HepG2 (cell line): ENCODE measurements around the gene TRIM15. TPM values are rescaled to one million over a fixed set of nuclear protein-coding genes. Genes with fewer than 3 reads are reported as not detected.
A peak's percentile ranks its signal among the peaks of the same experiment; 100 is the strongest.

Experiments used
- AGO2 ChIP-seq: fragments of 200-400 bp; formaldehyde crosslinking; optimal IDR thresholded peaks from 2 replicates; pipeline ENCODE3; 2017; ENCODE audit warnings: mild to moderate bottlenecking, low read depth, low read length, moderate library complexity
- BORCS8-MEF2B ChIP-seq: sonication (generic); formaldehyde crosslinking; IDR thresholded peaks from 2 replicates; pipeline ENCODE4 v1.8.0; 2022; ENCODE audit warnings: mild to moderate bottlenecking, missing genetic modification reagents
- GTF3A ChIP-seq: sonication (generic); formaldehyde crosslinking; conservative IDR thresholded peaks from 2 replicates; pipeline ENCODE4 v1.4.0; 2020; ENCODE audit warnings: mild to moderate bottlenecking, missing genetic modification reagents
- HDAC2 ChIP-seq: sonication (generic); formaldehyde crosslinking; IDR thresholded peaks from 2 replicates; pipeline ENCODE4 v1.4.0; 2020; ENCODE audit warnings: missing genetic modification reagents
- HNF1A ChIP-seq, 2 experiments: sonication (generic) in 1 of 2; formaldehyde crosslinking in 1 of 2; IDR thresholded peaks; 2 replicates each; pipeline versions ENCODE4 v1.4.0 to v1.6.1; 2016 to 2020; ENCODE audit warnings: borderline replicate concordance in 1 of 2, low read depth in 1 of 2, mild to moderate bottlenecking in 1 of 2, missing genetic modification reagents in 1 of 2
- HOXA9 ChIP-seq: sonication (generic); formaldehyde crosslinking; IDR thresholded peaks from 2 replicates; pipeline ENCODE4 v1.8.1; 2022; ENCODE audit warnings: missing genetic modification reagents, mild to moderate bottlenecking, moderate library complexity, borderline replicate concordance
- KMT2A ChIP-seq: sonication (generic); formaldehyde crosslinking; IDR thresholded peaks from 2 replicates; pipeline ENCODE4 v1.4.0; 2020; ENCODE audit warnings: missing genetic modification reagents
- MEIS2 ChIP-seq: sonication (generic); formaldehyde crosslinking; IDR thresholded peaks from 2 replicates; pipeline ENCODE4 v1.9.0; 2021; ENCODE audit warnings: mild to moderate bottlenecking, missing genetic modification reagents
- NR2F6 ChIP-seq, 2 experiments: IDR thresholded peaks; 2 replicates each; pipeline ENCODE4 v1.6.1; 2016; ENCODE audit warnings: antibody characterized with exemption in 1 of 2, mild to moderate bottlenecking in 1 of 2
- PHF20 ChIP-seq: sonication (generic); formaldehyde crosslinking; IDR thresholded peaks from 2 replicates; pipeline ENCODE4 v1.5.0; 2020; ENCODE audit warnings: mild to moderate bottlenecking, missing genetic modification reagents
- PHF8 ChIP-seq: sonication (generic); formaldehyde crosslinking; IDR thresholded peaks from 2 replicates; pipeline ENCODE4 v1.5.0; 2020; ENCODE audit warnings: missing genetic modification reagents
- RNF2 ChIP-seq: fragments of 450-650 bp; conservative IDR thresholded peaks from 2 replicates; pipeline ENCODE4 v1.6.1; 2016; ENCODE audit warnings: low read depth
- SOX6 ChIP-seq, 2 experiments: fragments of 450-650 bp in 1 of 2; sonication (generic) in 1 of 2; formaldehyde crosslinking in 1 of 2; IDR thresholded peaks; 2 replicates each; pipeline versions ENCODE4 v1.4.0 to v1.6.1; 2017 to 2020; ENCODE audit warnings: antibody characterized with exemption in 1 of 2, mild to moderate bottlenecking in 1 of 2, missing genetic modification reagents in 1 of 2
- SP140L ChIP-seq: sonication (generic); formaldehyde crosslinking; IDR thresholded peaks from 2 replicates; pipeline ENCODE4 v1.4.0; 2020; ENCODE audit warnings: missing genetic modification reagents, borderline replicate concordance
- YEATS2 ChIP-seq: sonication (generic); formaldehyde crosslinking; IDR thresholded peaks from 2 replicates; pipeline ENCODE4 v1.4.0; 2020; ENCODE audit warnings: missing genetic modification reagents, borderline replicate concordance
- ZBTB7A ChIP-seq: sonication (generic); formaldehyde crosslinking; IDR thresholded peaks from 2 replicates; pipeline ENCODE4 v1.8.0; 2022; ENCODE audit warnings: mild to moderate bottlenecking, missing genetic modification reagents
- ZNF124 ChIP-seq: sonication (generic); formaldehyde crosslinking; IDR thresholded peaks from 2 replicates; pipeline ENCODE4 v1.4.0; 2020; ENCODE audit warnings: missing genetic modification reagents
- ZNF550 ChIP-seq: sonication (generic); formaldehyde crosslinking; IDR thresholded peaks from 2 replicates; pipeline ENCODE4 v1.4.0; 2020; ENCODE audit warnings: mild to moderate bottlenecking, missing genetic modification reagents, borderline replicate concordance
- ZNF782 ChIP-seq: sonication (generic); formaldehyde crosslinking; IDR thresholded peaks from 2 replicates; pipeline ENCODE4 v1.4.0; 2020; ENCODE audit warnings: missing genetic modification reagents, mild to moderate bottlenecking, borderline replicate concordance
- polyA plus RNA-seq, 8 experiments: library from polyadenylated mRNA; depleted of rRNA in 3 of 8; stranded (reverse) in 7 of 8; unstranded in 1 of 8; fragments of >200 nt; fragmentation: Illumina TruSeq in 4 of 8; extraction: Trizol in 4 of 8; gene quantifications; 2 replicates each; pipeline versions ENCODE4 v1.2.1 to v1.2.3, GENCODE V29; 2011 to 2016; ENCODE audit warnings: low read depth in 4 of 8, missing spikeins in 1 of 8, mixed read lengths in 1 of 8; ENCODE audit not compliant: insufficient read depth in 1 of 8
- total RNA-seq, 5 experiments: library from RNA; depleted of rRNA; stranded (reverse); fragments of >200 nt; fragmentation: Illumina TruSeq; extraction: Trizol; gene quantifications; 2 replicates each; pipeline ENCODE4 v1.2.3, GENCODE V29; 2016; ENCODE audit warnings: low read depth in 1 of 5
- TF ChIP-seq, protein P1 (sequence below): sonication (generic); formaldehyde crosslinking; IDR thresholded peaks from 2 replicates; pipeline ENCODE4 v1.4.0; 2020; ENCODE audit warnings: missing genetic modification reagents
- TF ChIP-seq, protein P2 (sequence below): sonication (generic); formaldehyde crosslinking; IDR thresholded peaks from 2 replicates; pipeline ENCODE4 v1.5.1; 2020; ENCODE audit warnings: mild to moderate bottlenecking, moderate library complexity, missing genetic modification reagents

Gene TRIM15
- total and polyA plus RNA-seq, 2 of the 13 experiments (the other 11 are each of a cell fraction or from before 2014, with no cell fraction given) = 35.1 to 38.2 TPM

DNA sequence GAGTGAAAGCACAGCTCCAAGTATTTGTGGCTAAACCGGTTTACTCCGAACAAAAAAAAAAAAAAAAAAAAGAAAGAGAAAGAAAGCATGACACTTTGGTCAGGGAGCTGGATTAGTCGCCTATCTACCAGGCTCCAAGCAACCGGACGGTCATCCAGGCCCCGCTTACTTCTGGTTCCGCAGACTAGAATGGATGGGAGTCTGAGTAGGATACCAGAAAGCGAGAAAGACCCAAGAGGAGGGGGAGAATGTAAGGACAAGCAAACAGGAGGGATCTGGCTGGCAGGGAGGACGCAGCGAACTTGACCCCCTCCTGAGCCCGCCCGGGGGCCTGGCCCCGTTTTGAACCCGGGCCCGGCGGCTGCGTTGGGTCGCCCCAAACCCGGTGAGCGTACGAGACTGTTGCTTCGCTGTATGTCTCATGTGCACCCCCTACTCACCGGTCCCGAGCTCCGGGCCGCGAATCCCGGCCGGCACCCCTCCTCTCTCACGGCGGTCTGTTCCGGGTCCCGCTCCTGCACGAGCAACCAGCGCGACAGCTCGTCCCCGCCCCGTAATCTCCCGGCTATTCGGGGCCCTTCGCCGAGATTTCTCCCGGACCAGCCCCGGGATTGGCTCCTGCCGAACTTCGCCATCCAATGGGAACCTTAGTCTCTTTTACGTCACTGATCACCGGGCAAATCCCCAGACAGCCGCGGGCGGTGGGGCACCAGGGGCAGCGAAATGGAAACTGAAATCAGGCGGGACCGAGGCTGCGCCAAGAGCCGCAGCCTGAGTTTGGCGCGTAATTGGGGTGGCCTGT, 49.7 kb downstream of the TRIM15 start, which contains the start of gene TRIM26 (continued):
- TF ChIP-seq HNF1A (IDR thresholded peaks at IDR 0.05; ENCODE audit: low read depth) (no peak), HNF1A (CRISPR knock-in tag; IDR thresholded peaks at IDR 0.05; ENCODE audit: borderline replicate concordance) (0 out of 2 replicates have a peak, but pooled peaks have one; percentile 37), YEATS2 (peak; percentile 88), BORCS8-MEF2B (CRISPR knock-in tag) (peak; percentile 75), RNF2 (no peak), HDAC2 (CRISPR knock-in tag) (peak; percentile 73), PHF8 (CRISPR knock-in tag) (peak; percentile 83), GTF3A (CRISPR knock-in tag) (peak; percentile 95), SOX6 (IDR thresholded peaks at IDR 0.05) (no peak), SOX6 (CRISPR knock-in tag; IDR thresholded peaks at IDR 0.05) (peak; percentile 73), ZNF124 (CRISPR knock-in tag) (peak; percentile 52; the same call in 1 of the 2 replicates), ZNF782 (CRISPR knock-in tag) (peak; percentile 82), KMT2A (CRISPR knock-in tag) (peak; percentile 83), ZNF550 (CRISPR knock-in tag) (no peak), HOXA9 (no peak), ZBTB7A (peak; percentile 42; the same call in 1 of the 2 replicates), NR2F6 (IDR thresholded peaks at IDR 0.05) (peak; percentile 47; the same call in 1 of the 2 replicates), NR2F6 (CRISPR knock-in tag; IDR thresholded peaks at IDR 0.05) (0 out of 2 replicates have a peak, but pooled peaks have one; percentile 11), MEIS2 (peak; percentile 92), AGO2 (peak; percentile 75), PHF20 (CRISPR knock-in tag) (peak; percentile 72; the same call in 1 of the 2 replicates), SP140L (CRISPR knock-in tag) (peak; percentile 14; the same call in 1 of the 2 replicates)
- TF ChIP-seq, protein P1, sequence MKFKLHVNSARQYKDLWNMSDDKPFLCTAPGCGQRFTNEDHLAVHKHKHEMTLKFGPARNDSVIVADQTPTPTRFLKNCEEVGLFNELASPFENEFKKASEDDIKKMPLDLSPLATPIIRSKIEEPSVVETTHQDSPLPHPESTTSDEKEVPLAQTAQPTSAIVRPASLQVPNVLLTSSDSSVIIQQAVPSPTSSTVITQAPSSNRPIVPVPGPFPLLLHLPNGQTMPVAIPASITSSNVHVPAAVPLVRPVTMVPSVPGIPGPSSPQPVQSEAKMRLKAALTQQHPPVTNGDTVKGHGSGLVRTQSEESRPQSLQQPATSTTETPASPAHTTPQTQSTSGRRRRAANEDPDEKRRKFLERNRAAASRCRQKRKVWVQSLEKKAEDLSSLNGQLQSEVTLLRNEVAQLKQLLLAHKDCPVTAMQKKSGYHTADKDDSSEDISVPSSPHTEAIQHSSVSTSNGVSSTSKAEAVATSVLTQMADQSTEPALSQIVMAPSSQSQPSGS (CRISPR knock-in tag) = peak; percentile 23; the same call in 1 of the 2 replicates
- TF ChIP-seq, protein P2, sequence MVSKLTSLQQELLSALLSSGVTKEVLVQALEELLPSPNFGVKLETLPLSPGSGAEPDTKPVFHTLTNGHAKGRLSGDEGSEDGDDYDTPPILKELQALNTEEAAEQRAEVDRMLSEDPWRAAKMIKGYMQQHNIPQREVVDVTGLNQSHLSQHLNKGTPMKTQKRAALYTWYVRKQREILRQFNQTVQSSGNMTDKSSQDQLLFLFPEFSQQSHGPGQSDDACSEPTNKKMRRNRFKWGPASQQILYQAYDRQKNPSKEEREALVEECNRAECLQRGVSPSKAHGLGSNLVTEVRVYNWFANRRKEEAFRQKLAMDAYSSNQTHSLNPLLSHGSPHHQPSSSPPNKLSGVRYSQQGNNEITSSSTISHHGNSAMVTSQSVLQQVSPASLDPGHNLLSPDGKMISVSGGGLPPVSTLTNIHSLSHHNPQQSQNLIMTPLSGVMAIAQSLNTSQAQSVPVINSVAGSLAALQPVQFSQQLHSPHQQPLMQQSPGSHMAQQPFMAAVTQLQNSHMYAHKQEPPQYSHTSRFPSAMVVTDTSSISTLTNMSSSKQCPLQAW (CRISPR knock-in tag) = peak; percentile 77; the same call in 1 of the 2 replicates
